HG03097 (cell line): ENCODE data around the gene OR2D2.
"Not testable (repeated sequence)": the region's sequence is repeated elsewhere in the genome, so short reads cannot be mapped to it uniquely, and the experiment has no call there.

Experiments
- ATAC-seq: cut with Tn5 transposase; IDR thresholded peaks from one replicate; pipeline ENCODE4 v1.9.1; 2021; ENCODE audit not compliant: unreplicated experiment, low FRiP score

The OR2D2 gene

GRCh38 chr11:6887711-6888110 lies 4.6 kb downstream of the OR2D2 start:
- ATAC-seq: not testable (repeated sequence)

- ATAC-seq: no peak
These were observed 9.5 kb downstream of the OR2D2 start for GRCh38 chr11:6882751-6883150.

- ATAC-seq: no peak
These were observed 15.4 kb downstream of the OR2D2 start for GRCh38 chr11:6876914-6877313.

- ATAC-seq: no peak
These were observed 16.0 kb downstream of the OR2D2 start, which contains the start of gene OR10A4 for GRCh38 chr11:6876325-6876724. Gene OR10A4 (plus strand): TSS chr11:6876625. CDS start chr11:6876648, 23 bp downstream.

GRCh38 chr11:6875761-6876160 lies 16.5 kb downstream of the OR2D2 start:
- no peak for ATAC-seq

GRCh38 chr11:6871278-6871677 lies 21.0 kb downstream of the OR2D2 start:
- no peak for ATAC-seq

- no peak for ATAC-seq
These were observed 27.9 kb downstream of the OR2D2 start for GRCh38 chr11:6864438-6864837.

- no peak for ATAC-seq
These were observed 29.3 kb downstream of the OR2D2 start, which contains the start of gene OR10A2 for GRCh38 chr11:6862961-6863360. Gene OR10A2 (plus strand): TSS chr11:6863057. CDS start chr11:6869755, 6,698 bp downstream.

- ATAC-seq: no peak
These were observed 35.4 kb downstream of the OR2D2 start for GRCh38 chr11:6856871-6857270.

- ATAC-seq: no peak
These were observed 36.2 kb downstream of the OR2D2 start for GRCh38 chr11:6855971-6856541.

- ATAC-seq: not testable (repeated sequence)
These were observed 37.5 kb downstream of the OR2D2 start for GRCh38 chr11:6854801-6855200.

GRCh38 chr11:6850526-6850925 lies 41.8 kb downstream of the OR2D2 start:
- no peak for ATAC-seq

- ATAC-seq: no peak
These were observed 46.9 kb downstream of the OR2D2 start, which contains the start of gene OR10A5 for GRCh38 chr11:6845383-6845782. Gene OR10A5 (plus strand): TSS chr11:6845683. CDS start chr11:6845683, 0 bp downstream.

- no peak for ATAC-seq
These were observed 47.9 kb downstream of the OR2D2 start for GRCh38 chr11:6844356-6844755.

- ATAC-seq: no peak
These were observed 48.6 kb downstream of the OR2D2 start for GRCh38 chr11:6843670-6844069.

- no peak for ATAC-seq
These were observed 50.6 kb downstream of the OR2D2 start for GRCh38 chr11:6841694-6842093.
